ENCODE data around the gene LAMA3.
"Not testable (repeated sequence)": the region's sequence is repeated elsewhere in the genome, so short reads cannot be mapped to it uniquely, and the experiment has no call there.

Gene LAMA3

GRCh38 chr18:23730857-23731256 is 41.6 kb downstream of the LAMA3 start:
- no peak for DNase-seq (ENCODE audit: low spot score)

DNA sequence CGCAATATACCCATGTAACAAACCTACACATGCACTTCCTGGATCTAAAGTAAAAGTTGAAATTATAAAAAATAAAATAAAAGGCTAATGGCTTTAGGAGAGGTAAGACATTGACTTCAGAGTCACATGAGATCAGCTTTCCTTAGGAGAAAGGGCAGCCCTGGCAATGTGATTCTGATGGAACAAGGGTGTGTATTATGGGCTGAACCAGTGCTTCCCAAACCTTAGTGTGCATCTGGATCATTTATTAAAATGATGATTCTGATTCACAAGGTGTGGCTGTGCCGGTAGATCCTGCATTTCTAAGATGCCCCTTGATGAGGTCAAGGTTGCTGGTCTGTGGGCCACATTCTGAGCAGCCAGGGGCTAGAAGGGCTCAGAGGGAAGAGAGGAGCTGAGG is 42.6 kb downstream of the LAMA3 start:
- DNase-seq (ENCODE audit: low spot score) = no peak

DNA sequence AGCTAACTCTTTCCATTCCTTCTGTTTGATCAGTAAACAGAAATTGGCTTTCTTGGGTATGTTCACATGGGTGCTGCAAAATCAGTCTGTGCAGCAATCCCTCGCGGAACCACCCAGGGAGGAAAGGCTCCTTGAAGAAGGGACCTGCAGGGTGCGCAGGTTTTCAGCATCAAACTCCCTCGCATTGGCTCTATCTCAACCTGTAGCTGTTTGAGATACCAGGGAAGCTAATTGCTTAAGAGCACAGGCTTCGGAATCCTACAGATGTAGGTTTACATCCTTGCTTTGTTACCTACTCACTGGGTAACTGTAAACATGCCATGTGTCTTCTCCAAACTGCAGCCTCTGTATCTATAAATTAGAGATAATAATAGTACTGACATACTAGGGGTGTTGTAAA is 43.2 kb downstream of the LAMA3 start:
- DNase-seq (ENCODE audit: low spot score) = no peak

DNA sequence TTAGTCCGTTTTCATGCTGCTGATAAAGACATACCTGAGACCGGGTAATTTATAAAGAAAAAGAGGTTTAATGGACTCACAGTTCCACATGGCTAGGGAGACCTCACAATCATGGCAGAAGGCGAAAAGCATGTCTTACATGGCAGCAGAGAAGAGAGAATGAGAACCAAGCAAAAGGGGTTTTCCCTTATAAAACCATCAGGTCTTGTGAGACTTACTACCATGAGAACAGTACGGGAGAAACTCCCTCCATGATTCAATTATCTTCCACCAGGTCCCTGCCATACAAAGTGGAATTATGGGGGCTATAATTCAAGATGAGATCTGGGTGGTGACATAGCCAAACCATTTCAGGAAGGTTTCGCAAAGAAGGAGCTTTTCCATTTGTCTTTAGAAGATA is 44.0 kb downstream of the LAMA3 start:
- not testable (repeated sequence) for DNase-seq (ENCODE audit: low spot score)

GRCh38 chr18:23733895-23734294 is 44.6 kb downstream of the LAMA3 start:
- DNase-seq (ENCODE audit: low spot score) = no peak

- no peak for DNase-seq (ENCODE audit: low spot score)
Observed at GRCh38 chr18:23735021-23735464, 45.8 kb downstream of the LAMA3 start.

- no peak for DNase-seq (ENCODE audit: low spot score)
Observed at GRCh38 chr18:23737578-23737977, 48.3 kb downstream of the LAMA3 start.

- DNase-seq (ENCODE audit: low spot score) = no peak
Observed at GRCh38 chr18:23738151-23738550, 48.9 kb downstream of the LAMA3 start.

DNA sequence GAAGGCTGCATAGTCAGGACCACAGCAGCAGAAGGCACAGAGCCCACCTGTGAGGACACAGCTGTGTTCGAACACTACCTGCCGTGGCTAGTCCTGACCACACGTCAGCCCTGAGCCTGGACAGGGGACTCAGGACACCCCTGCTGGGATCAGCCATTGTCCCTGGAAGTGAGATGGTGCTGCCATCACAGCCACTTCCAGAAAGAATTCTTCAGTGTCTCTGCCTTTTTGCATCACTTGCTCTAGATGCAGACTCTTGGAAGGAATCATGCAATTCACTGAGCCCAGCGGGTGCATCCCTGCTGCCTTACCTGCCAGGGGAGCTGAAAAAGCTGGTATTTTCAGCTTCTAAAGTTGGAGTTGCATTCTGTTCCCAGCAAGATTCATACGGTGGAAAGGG is 49.3 kb downstream of the LAMA3 start:
- no peak for DNase-seq (ENCODE audit: low spot score)

- no peak for DNase-seq (ENCODE audit: low spot score)
Observed at GRCh38 chr18:23740105-23740830, 51.0 kb downstream of the LAMA3 start.

- not testable (repeated sequence) for DNase-seq (ENCODE audit: low spot score)
Observed at GRCh38 chr18:23741967-23742366, 52.7 kb downstream of the LAMA3 start.

DNA sequence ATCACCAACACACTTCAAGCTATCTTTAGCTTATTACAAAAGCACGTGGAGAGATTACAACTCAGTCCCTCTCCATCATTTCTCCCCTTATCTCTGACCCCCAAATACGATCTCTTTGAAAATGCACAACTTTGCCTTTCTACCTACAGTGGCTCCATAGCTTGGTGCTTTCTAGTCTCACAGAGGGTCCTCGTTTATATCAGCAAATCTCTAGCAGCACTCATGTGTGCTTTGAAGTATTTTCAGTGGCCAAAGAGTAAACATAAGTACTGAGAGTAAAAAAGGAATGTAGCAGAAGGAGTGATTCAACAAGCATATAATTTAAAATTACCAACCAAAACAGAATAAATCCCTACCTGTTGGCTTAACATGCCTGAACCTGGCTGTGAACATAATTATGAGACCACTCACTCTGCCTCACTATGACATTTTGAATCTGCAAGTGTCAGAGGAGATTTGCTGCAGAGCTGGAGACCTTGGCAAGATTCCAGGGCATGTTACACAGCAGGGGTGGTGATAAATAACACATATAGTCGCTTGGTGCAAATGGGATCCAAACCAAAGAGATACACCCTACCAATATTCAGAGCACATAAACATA is 54.6 kb downstream of the LAMA3 start:
- no peak for DNase-seq (ENCODE audit: low spot score)

DNA sequence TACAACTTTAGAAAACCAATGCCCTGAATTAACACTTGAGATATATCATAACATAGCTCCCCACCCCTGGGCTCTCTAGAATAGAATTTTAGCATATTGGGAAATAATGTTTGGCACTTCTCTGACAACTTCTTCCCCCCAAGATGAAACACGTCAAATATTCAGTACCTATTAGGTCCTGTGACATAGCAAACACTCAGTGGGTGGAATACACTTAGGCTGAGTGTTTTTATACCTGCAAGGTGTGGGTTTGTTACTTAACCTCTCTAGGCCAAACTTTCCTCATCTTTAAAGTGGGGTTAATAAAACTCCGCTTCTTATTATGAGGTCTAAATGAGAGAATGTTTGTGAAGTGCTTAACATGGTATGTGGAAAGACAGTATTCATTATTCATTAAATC is 56.1 kb downstream of the LAMA3 start:
- no peak for DNase-seq (ENCODE audit: low spot score)

- no peak for DNase-seq (ENCODE audit: low spot score)
Observed at GRCh38 chr18:23746851-23747250, 57.6 kb downstream of the LAMA3 start.

DNA sequence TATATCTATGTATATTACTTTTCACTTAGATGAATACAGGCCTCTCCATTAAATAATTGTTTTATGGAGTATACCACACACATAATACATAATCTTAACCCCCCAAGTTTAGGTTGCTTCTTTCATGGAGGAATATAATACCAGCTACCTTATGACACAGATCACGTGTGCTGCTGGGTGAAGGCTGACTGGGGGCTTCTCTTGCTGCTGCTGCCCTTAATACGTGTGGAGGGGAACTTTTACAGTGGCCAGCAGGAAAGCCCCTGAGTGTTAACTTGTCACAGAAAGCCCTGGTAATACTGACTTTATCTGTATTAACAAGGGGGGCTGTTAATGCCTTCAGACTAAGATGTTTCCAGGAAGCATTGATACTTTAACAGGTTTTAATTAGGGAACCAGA is 63.1 kb downstream of the LAMA3 start:
- no peak for DNase-seq (ENCODE audit: low spot score)

GRCh38 chr18:23752796-23753195 is 63.5 kb downstream of the LAMA3 start:
- no peak for DNase-seq (ENCODE audit: low spot score)

DNA sequence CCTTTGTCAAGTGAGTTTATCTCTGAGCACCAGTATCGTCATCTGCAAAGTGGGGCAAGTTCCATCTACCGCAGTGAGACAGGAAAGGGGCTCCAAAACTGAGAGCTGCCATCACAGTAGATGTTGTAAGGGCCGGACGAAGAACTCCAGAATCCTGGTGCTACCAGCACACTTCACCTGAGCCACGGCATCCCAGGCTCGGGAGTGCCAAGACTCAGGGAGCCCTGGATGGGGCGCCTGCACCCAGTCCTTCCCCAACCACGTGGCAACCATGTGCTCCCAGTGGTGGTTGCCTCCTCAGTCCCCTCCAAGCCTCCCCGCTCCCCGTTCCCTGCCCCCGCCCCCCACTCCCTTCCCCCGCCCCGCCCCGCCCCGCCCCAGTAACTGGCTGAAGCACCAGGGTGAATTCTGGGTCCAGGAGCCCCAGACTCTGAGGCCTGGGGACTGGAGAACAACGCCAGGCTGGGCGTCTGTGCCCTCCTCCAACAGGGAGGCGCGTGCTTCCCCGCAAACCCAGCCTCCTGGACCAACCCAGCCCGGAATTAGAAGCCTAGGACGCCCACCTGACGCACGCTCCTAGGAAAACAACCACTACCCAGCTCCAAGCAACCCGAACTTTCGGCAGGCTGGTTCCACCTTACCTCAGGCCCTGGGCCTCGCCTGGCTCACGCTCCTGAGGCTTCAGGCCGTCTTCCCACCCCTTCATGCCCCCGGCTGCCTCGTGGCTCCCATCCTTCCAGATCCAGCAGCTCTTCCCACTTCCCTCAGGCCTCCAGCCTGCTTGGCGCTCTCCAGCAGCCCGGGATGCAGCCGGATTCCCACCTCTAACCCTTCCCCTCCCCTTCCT is 67.6 kb downstream of the LAMA3 start:
- DNase-seq (ENCODE audit: low spot score) = no peak

DNA sequence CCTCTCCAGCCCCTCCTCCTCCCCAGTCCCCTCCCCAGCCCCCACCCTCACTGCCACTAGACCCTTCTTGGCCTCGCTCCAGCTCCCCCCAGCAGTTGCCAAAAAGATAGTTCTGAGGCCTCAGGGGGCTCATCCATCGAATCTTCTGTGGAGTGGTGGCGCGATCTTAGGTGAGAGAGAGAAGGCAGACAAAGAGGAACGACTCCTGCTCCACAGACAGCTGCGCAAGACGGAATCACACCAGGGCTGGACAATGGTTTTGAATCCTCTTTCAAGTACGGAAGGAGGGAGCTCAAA is 68.1 kb downstream of the LAMA3 start:
- DNase-seq (ENCODE audit: low spot score) = no peak

- no peak for DNase-seq (ENCODE audit: low spot score)
Observed at GRCh38 chr18:23758281-23758680, 69.0 kb downstream of the LAMA3 start.

GRCh38 chr18:23761941-23762340 is 72.7 kb downstream of the LAMA3 start:
- DNase-seq (ENCODE audit: low spot score) = no peak

- DNase-seq (ENCODE audit: low spot score) = no peak
Observed at GRCh38 chr18:23763343-23763742, 74.1 kb downstream of the LAMA3 start.

DNA sequence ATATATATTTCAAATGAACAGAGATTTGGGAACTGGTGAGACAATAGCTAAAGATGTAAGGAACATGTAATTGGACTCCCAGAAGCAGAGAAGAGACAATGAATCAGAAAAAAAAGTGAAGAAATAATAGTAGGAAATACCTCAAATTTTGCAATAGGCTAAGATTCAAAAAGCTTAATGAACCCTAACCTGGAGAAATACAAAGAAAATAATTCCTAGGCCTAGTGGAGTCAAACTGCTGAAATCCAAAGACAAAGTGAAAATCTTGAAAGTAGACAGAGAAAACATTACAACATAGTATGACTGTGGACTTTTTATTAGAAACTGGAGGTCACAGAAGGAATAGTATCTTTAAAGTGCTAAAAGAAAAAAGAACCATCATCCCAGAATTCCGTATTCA is 76.7 kb downstream of the LAMA3 start:
- DNase-seq (ENCODE audit: low spot score) = no peak

DNA sequence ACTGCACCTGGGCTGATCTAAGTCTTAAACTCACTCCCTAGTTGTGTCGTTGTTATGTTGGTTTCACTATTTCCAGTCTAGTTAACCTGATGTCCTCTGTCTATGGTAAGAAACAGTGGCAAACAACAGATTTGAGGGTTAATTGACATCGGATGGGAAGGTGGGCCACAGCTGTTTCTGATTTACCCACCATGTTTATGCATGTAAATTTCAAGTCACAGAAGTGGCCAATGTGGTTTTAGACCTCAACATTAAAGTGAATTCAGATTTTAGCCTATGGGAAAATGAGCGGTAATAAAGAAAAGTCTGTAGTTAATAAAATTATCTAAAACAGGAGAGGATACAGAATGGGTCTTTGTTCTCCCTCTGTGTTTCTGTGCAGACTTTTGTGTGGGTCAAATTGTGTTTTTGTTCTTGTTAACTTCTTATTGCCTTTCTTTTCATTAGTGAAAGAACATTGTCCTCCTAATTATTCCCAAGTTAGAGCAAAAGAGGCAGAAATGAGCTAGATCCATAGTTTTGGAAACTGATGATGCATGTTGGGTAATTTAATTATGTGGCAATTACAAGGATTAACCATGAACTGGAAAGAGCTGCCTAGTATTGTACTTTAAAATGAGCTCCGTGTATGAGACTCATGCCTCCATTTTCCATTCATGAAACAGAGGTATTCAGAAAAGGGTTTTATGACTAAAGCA is 83.2 kb downstream of the LAMA3 start:
- no peak for DNase-seq (ENCODE audit: low spot score)

Data from hepatic stellate cell (primary cell).